SK-N-MC (cell line): ENCODE results near the gene NTN5.
A peak's percentile ranks its signal among the peaks of the same experiment; 100 is the strongest.

Experiments used
- DNase-seq: peaks from one replicate; pipeline ENCODE4 v3.0.0-alpha.2; 2011; ENCODE audit warnings: low read depth, low spot score
- H3K27ac ChIP-seq: fragments of 200-600 bp; sonication (generic); 2 replicates; pipeline ENCODE4 v1.5.1; 2016; ENCODE audit warnings: mixed run types
- H3K36me3 ChIP-seq: fragments of 200-600 bp; sonication (generic); 2 replicates; pipeline ENCODE4 v1.6.1; 2017; ENCODE audit warnings: antibody characterized with exemption, low read length, mixed read lengths; ENCODE audit not compliant: insufficient read depth
- H3K4me3 ChIP-seq: fragments of 200-600 bp; sonication (generic); 2 replicates; pipeline ENCODE4 v1.5.1; 2016
- H3K9ac ChIP-seq: fragments of 200-600 bp; sonication (generic); 2 replicates; pipeline ENCODE4 v1.8.0; 2017; ENCODE audit warnings: mixed run types, mixed read lengths; ENCODE audit not compliant: insufficient read length
- H3K9me3 ChIP-seq: fragments of 200-600 bp; sonication (generic); 2 replicates; pipeline ENCODE4 v1.6.1; 2017; ENCODE audit warnings: low read depth, mild to moderate bottlenecking, antibody characterized with exemption, low read length, moderate library complexity, mixed read lengths
- EZH2 ChIP-seq: fragments of 200-600 bp; sonication (generic); IDR thresholded peaks from one replicate; pipeline ENCODE4 v1.6.1; 2017; ENCODE audit warnings: antibody characterized with exemption
- FOXP2 ChIP-seq: optimal IDR thresholded peaks from 2 replicates; pipeline ENCODE3; 2011; ENCODE audit warnings: mild to moderate bottlenecking, moderate library complexity; ENCODE audit not compliant: insufficient read depth; ENCODE audit errors: extremely low read length, control extremely low read depth
- POLR2AphosphoS5 ChIP-seq: IDR thresholded peaks from 2 replicates; pipeline ENCODE4 v1.6.1; 2012; ENCODE audit warnings: mild to moderate bottlenecking, low read depth, low read length, borderline replicate concordance

The NTN5 gene

DNA sequence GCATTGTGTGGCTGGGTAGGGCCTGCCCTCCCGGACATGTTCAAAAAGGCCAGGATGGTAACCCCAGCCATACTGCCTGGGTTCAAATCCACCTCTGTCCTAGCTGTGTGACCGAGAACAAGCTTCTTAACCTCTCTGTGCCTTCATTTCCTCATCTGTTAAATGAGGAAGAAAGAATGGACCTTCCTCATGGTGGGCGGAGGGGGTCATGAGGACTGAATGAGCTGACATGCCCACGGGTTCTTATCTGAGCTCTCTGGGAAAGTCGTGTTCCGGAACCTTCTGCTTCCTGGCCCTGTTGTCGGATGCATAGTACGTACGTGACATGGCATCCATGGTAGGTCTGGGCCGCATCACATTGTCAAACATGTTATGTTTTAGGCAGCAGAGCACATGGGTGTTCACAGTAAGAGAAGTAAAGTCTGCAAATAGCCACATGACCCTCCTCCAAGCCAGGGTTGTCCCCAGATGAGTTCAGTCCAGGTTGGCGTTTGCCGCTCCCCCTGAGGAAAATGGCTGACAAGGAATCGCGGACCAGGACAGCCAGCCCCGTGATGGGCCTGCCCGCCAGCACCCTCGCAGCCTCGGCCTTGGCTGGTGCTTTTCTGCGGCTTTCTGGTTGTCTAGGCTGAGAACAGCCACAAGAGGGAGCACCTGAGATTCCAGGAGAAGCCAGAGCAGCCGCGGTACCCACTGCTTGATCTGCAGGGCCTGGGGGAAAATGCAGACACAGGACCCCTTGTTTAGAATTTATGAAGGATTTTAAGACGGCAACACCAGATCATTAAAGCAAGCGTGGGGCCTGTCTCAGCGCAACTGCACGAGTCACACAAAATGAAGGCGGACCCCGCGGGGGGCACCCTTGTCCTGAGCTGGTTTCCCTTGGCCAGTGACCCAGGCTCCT is 2.4 kb upstream of the NTN5 start:
- H3K9me3 ChIP-seq = no peaks in the 10 kb centered on the region
- no peak overlapping the region for H3K9ac ChIP-seq
- H3K27ac ChIP-seq = no peak overlapping the region
- TF ChIP-seq FOXP2 (no peak), EZH2 (no peak)
- no peaks in the 10 kb centered on the region for H3K36me3 ChIP-seq
- no peak overlapping the region for H3K4me3 ChIP-seq
- DNase-seq = peak; percentile 62

DNA sequence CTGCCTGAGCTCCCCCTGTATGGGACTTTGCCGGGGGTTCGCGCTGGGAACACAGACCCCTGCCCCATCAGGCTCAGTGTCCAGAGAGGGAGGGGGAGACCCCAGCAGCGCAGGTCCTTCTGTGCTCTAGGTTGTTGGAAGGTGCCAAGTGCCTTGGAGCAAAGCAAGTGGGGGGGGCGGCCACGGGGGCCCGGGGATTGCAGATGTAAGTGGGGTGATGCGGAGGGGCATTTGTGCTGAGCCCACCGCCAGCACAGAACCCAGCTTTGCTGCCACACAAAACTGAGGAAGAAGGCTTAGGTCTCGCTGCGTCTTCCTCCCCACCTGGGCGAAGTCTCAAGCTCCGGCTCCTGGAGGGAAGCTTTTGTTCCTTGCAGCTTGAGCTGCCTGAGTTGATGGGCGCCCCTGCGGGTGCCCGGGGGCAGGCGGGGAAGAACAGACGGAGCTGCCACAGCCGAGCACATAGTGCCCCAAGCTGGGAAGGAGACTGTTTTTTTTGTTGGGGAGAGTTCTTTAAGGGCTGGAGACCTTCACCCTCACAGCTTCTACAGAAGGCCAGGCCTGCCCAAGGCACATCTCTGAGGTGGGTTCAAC is 1.5 kb upstream of the NTN5 start:
- Histone ChIP-seq H3K36me3 (no peaks in the 10 kb centered on the region), H3K27ac (no peak overlapping the region), H3K9ac (no peak overlapping the region), H3K9me3 (no peaks in the 10 kb centered on the region), H3K4me3 (no peak overlapping the region)
- DNase-seq = no peak
- TF ChIP-seq FOXP2 = no peak
- TF ChIP-seq EZH2 = no peak
- no peak for TF ChIP-seq POLR2AphosphoS5

DNA sequence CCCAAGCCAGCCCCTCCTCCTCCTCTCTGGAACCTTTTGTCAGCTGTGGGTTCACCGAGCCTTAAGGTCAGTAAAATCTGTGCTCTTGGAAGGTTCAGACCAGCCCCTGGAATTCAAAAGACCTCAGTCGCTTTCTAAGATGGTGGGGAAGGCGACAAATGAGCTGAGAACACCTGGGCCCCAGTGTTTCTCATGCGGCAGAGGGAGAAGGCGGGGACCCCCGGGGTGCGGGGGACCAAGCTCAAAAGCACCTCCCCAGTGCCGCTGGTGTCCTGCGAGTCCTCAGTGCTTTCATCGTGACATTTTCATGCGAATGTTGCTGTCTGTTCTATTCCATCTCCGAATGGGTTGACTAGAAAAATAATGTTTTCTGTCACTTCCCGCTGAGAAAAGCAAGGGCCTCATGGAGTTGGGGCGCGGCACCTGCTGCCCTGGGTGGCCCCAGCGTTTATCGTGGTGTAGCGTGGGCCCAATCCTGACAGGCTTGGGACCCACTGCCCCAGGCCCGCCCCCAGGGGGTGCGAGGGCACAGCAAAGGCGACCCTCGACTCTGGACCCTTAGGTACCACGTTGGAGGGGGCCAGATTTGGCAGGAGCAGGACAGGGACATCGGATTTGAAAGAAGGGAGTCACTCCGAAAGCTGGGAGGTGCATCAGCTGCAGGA is 751 bp upstream of the NTN5 start:
- no peak overlapping the region for H3K9ac ChIP-seq
- no peak overlapping the region for H3K27ac ChIP-seq
- no peak overlapping the region for H3K4me3 ChIP-seq
- no peak for DNase-seq
- H3K9me3 ChIP-seq = no peaks in the 10 kb centered on the region
- TF ChIP-seq EZH2 (no peak), POLR2AphosphoS5 (no peak), FOXP2 (no peak)
- no peaks in the 10 kb centered on the region for H3K36me3 ChIP-seq

DNA sequence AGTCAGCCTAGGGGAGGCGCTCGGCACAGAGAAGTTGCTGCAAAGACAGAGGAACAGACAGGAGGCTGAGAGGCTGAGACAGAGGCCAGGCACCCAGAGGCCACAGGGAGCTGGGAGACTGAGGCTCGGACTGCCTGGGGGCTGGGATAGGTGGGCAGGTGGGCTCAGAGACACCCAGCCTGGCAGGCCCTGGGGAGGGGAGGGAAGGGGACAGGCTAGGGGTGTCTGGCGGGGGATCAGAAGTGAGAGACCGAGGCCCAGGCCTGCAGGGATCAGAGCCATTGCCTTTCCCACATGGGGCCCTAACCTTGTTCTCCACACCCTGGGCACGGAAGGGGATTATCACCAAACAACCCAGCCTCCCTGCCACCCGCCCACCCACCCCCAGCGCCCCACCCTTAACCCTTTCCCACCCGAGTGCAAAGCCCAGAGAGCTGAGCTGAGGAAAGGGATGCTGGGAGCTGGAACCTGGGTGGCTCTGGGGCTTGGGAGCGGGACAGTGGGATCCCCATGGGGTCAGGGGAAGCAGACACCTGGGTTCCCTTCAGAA is 1.3 kb downstream of the NTN5 start:
- Histone ChIP-seq H3K9ac (no peak overlapping the region), H3K27ac (no peak overlapping the region), H3K36me3 (no peaks in the 10 kb centered on the region), H3K4me3 (no peak overlapping the region), H3K9me3 (no peaks in the 10 kb centered on the region)
- TF ChIP-seq EZH2 = no peak
- TF ChIP-seq FOXP2 = no peak
- no peak for TF ChIP-seq POLR2AphosphoS5
- no peak for DNase-seq

DNA sequence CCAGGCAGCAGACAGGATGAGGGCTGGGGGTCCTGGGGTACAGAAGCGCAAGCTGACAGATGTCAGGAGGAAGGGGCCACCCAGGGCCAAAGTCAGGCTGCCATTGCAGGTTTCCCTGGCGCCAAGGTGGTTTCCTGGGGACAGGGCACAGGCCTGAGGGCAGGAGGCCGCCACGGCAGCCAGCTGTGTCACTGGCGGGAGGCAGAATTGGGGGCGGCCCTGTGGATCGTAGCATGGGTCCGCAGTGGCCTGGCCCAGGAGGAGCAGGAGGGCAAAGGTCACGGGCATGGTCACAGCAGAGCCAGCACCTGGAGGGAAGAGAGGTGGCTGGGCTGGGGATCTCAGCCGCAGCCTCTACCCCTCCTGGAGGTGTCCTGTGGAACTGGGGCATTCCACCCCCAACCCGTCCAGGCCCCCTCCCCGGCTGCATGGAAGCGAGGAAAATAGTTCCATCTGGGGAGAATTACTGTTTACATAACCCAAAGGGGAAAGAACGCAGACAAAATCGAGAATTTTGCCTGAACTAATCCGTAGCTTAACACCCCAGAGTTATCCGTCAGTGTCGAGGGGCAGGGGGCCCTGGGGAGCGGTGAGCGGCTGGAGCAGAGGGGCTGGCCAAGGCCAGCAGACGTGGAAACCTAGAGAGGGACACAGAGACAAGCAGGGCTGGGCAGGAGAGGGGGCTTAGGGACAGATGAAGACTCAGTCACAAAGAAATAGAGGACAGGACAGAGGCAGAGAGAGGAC is 1.9 kb downstream of the NTN5 start:
- no peak for DNase-seq
- H3K9ac ChIP-seq = no peak overlapping the region
- H3K4me3 ChIP-seq = no peak overlapping the region
- no peaks in the 10 kb centered on the region for H3K9me3 ChIP-seq
- no peak overlapping the region for H3K27ac ChIP-seq
- TF ChIP-seq POLR2AphosphoS5 = no peak
- no peak for TF ChIP-seq FOXP2
- no peak for TF ChIP-seq EZH2
- no peaks in the 10 kb centered on the region for H3K36me3 ChIP-seq

DNA sequence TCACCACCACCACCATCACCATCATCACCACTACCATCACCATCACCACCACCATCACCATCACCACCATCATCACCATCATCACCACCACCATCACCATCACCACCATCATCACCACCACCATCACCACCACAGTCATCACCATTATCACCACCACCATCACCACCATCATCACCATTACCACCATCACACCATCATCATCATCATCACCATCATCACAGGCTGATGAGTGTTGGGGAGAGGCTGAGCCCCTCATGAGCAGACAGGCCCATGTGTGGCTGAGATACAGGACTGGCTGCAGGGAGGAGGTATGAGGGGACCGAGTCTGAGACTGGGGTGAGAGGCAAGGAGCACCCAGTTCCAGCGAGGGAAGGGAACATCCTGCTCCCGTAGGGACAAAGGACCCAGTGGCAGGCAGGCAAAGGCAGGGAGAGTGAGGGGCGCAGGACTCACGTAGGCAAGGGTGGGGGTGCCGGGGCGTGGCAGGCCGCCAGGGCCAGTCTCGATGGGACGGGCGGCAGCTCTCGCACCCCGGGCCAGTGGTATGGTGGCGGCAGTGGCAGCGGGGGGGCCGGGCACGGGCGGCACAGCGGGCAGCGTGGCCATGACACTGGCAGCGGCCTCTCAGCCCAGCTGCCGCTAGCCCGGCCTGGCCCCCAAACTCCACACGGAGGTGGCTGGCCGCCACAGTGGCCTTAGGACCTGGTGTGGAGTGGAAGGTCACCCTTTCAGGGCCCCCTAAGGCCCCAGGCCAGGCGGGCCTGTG is 2.7 kb downstream of the NTN5 start:
- no peak overlapping the region for H3K9ac ChIP-seq
- no peak overlapping the region for H3K27ac ChIP-seq
- no peak overlapping the region for H3K4me3 ChIP-seq
- TF ChIP-seq EZH2 (no peak), FOXP2 (no peak), POLR2AphosphoS5 (no peak)
- no peak for DNase-seq
- no peaks in the 10 kb centered on the region for H3K36me3 ChIP-seq
- no peaks in the 10 kb centered on the region for H3K9me3 ChIP-seq

DNA sequence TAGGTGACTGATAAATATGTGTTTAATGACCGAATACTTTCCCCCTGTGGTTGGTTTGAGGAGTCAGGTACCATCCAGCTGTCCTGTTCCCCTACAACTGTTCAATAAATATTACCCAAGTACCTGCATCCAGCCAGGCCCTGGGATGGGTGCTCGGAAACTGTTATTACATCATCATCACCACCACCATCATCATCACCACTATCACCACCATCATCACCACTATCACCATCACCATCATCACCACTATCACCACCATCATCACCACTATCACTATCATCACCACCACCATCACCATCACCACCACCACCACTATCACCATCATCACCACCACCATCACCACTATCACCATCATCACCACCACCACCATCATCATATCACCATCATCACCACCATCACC is 4.1 kb downstream of the NTN5 start:
- no peaks in the 10 kb centered on the region for H3K9me3 ChIP-seq
- no peak overlapping the region for H3K4me3 ChIP-seq
- no peak for TF ChIP-seq FOXP2
- TF ChIP-seq POLR2AphosphoS5 = no peak
- no peak for TF ChIP-seq EZH2
- no peak overlapping the region for H3K9ac ChIP-seq
- H3K36me3 ChIP-seq = no peaks in the 10 kb centered on the region
- H3K27ac ChIP-seq = no peak overlapping the region
- DNase-seq = no peak
